WTC11 (cell line): Measurements from ENCODE around the gene ZNF326. TPM values are rescaled to one million over a fixed set of nuclear protein-coding genes. Genes with fewer than 3 reads are reported as not detected.

ENCODE experiments used
- ATAC-seq: fragments of 200-7000 bp; cut with Tn5 transposase; 2 replicates; pipeline ENCODE4 v1.10.0; 2021; ENCODE audit warnings: mild to moderate bottlenecking, moderate library complexity
- CTCF ChIA-PET: fragments of 300-600 bp; sonication (Branson Sonifier 250); formaldehyde crosslinking; loops from one replicate; lab custom pipeline; 2021; ENCODE audit warnings: antibody characterized with exemption; lab: Charles Lee
- POLR2A ChIA-PET: fragments of 350-600 bp; sonication (Branson Sonifier 250); formaldehyde crosslinking; loops from one replicate; lab custom pipeline; 2021; ENCODE audit warnings: antibody characterized with exemption; lab: Charles Lee
- DNase-seq: peaks from one replicate; pipeline ENCODE4 v3.0.0; 2021; ENCODE audit warnings: low spot score
- H3K27ac Mint-ChIP-seq: 2 replicates; pipeline ENCODE4 v1.8.0; 2021; ENCODE audit warnings: mixed read lengths
- H3K27me3 Mint-ChIP-seq: 2 replicates; pipeline ENCODE4 v1.8.0; 2021; ENCODE audit warnings: low read depth, mild to moderate bottlenecking, moderate library complexity, mixed read lengths
- H3K36me3 Mint-ChIP-seq: 2 replicates; pipeline ENCODE4 v1.8.0; 2021; ENCODE audit warnings: mixed read lengths
- H3K4me1 Mint-ChIP-seq: 2 replicates; pipeline ENCODE4 v1.8.0; 2022; ENCODE audit warnings: mixed read lengths
- H3K4me3 Mint-ChIP-seq: 2 replicates; pipeline ENCODE4 v1.8.0; 2021; ENCODE audit warnings: mild to moderate bottlenecking, moderate library complexity, mixed read lengths
- H3K9me3 Mint-ChIP-seq: 2 replicates; pipeline ENCODE4 v1.8.0; 2021; ENCODE audit warnings: mixed read lengths
- MXD4 ChIP-seq: fragments of 250-450 bp; sonication (Bioruptor Pico); IDR thresholded peaks from 2 replicates; pipeline ENCODE4 v1.8.0; 2021; ENCODE audit warnings: mild to moderate bottlenecking, moderate library complexity, borderline replicate concordance
- MYBL2 ChIP-seq: sonication (generic); formaldehyde crosslinking; IDR thresholded peaks from 2 replicates; pipeline ENCODE4 v1.8.1; 2023; ENCODE audit warnings: mild to moderate bottlenecking, moderate library complexity, missing genetic modification reagents
- NFYB ChIP-seq: sonication (generic); formaldehyde crosslinking; conservative IDR thresholded peaks from 2 replicates; pipeline ENCODE4 v1.8.0; 2022; ENCODE audit warnings: low read depth, missing genetic modification reagents
- NR3C1 ChIP-seq: sonication (generic); formaldehyde crosslinking; conservative IDR thresholded peaks from 2 replicates; pipeline ENCODE4 v1.8.1; 2023; ENCODE audit warnings: low read depth, mild to moderate bottlenecking, missing genetic modification reagents
- TP53 ChIP-seq: sonication (generic); formaldehyde crosslinking; IDR thresholded peaks from 2 replicates; pipeline ENCODE4 v1.8.1; 2023; ENCODE audit warnings: mild to moderate bottlenecking, missing genetic modification reagents
- ZBTB21 ChIP-seq: sonication (generic); formaldehyde crosslinking; IDR thresholded peaks from 2 replicates; pipeline ENCODE4 v1.8.1; 2023; ENCODE audit warnings: mild to moderate bottlenecking, missing genetic modification reagents, borderline replicate concordance
- ZNF423 ChIP-seq: fragments of 250-450 bp; sonication (Bioruptor Pico); IDR thresholded peaks from 2 replicates; pipeline ENCODE4 v2.1.2; 2022; ENCODE audit warnings: mild to moderate bottlenecking, moderate library complexity
- total RNA-seq: library from RNA; stranded (reverse); gene quantifications from 3 replicates; pipeline ENCODE4 v1.2.3, GENCODE V29; 2021
- TF ChIP-seq, protein P1 (sequence below): fragments of 250-450 bp; sonication (Bioruptor Pico); IDR thresholded peaks from 2 replicates; pipeline ENCODE4 v2.1.2; 2022; ENCODE audit warnings: mild to moderate bottlenecking, moderate library complexity
- TF ChIP-seq, protein P2 (sequence below): sonication (generic); formaldehyde crosslinking; IDR thresholded peaks from 2 replicates; pipeline ENCODE4 v1.8.0; 2023; ENCODE audit warnings: missing genetic modification reagents, mild to moderate bottlenecking, borderline replicate concordance
- TF ChIP-seq, protein P3 (sequence below): sonication (generic); formaldehyde crosslinking; IDR thresholded peaks from 2 replicates; pipeline ENCODE4 v1.8.1; 2022; ENCODE audit warnings: low read depth, missing genetic modification reagents, borderline replicate concordance
- TF ChIP-seq, protein P4 (sequence below): sonication (generic); formaldehyde crosslinking; IDR thresholded peaks from 2 replicates; pipeline ENCODE4 v1.8.0; 2022; ENCODE audit warnings: mild to moderate bottlenecking, missing genetic modification reagents
- TF ChIP-seq, protein P5 (sequence below): fragments of 250-450 bp; sonication (Bioruptor Pico); IDR thresholded peaks from 2 replicates; pipeline ENCODE4 v1.9.0; 2021; ENCODE audit warnings: mild to moderate bottlenecking

The ZNF326 gene
- total RNA-seq, 1 experiment from 2014 or later, result 32.7 TPM

DNA sequence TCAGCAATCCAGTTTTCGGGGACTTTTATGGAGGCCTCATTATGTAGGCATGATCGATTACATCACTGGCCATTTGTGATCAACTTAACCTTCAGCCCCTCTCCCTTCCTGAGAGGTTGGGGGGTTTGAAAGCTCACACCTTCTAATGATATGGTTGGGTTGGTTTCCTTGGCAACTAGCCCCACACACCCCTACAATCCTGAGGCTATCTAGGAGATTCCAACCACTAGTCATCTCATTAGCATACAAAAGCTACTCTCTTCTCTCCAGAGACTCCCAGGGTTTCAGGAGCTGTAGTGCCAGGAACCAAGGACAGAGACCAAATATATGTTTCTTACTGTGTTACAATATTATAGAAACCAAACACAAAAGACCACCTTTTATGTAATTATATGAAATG, 35.2 kb upstream of the ZNF326 start:
- no peaks in the 10 kb centered on the region; the same call in none of the 2 replicates for H3K27me3 Mint-ChIP-seq
- DNase-seq (no peak), ATAC-seq (peak; percentile 68)
- peaks cover 8% of the 10 kb centered on the region for H3K36me3 Mint-ChIP-seq
- POLR2A ChIA-PET, result no interaction called here
- CTCF ChIA-PET, result interaction anchor here (1.4 kb wide), 1 partner anchor 155 kb away, joined by 4 read pairs; no protein-coding TSS in a partner anchor
- no peak overlapping the region for H3K27ac Mint-ChIP-seq
- no peak overlapping the region for H3K4me3 Mint-ChIP-seq
- H3K9me3 Mint-ChIP-seq, result peaks cover 17% of the 10 kb centered on the region
- peaks cover 20% of the 10 kb centered on the region for H3K4me1 Mint-ChIP-seq
- no peak for TF ChIP-seq NFYB (CRISPR knock-in tag)
- TF ChIP-seq, protein P1, sequence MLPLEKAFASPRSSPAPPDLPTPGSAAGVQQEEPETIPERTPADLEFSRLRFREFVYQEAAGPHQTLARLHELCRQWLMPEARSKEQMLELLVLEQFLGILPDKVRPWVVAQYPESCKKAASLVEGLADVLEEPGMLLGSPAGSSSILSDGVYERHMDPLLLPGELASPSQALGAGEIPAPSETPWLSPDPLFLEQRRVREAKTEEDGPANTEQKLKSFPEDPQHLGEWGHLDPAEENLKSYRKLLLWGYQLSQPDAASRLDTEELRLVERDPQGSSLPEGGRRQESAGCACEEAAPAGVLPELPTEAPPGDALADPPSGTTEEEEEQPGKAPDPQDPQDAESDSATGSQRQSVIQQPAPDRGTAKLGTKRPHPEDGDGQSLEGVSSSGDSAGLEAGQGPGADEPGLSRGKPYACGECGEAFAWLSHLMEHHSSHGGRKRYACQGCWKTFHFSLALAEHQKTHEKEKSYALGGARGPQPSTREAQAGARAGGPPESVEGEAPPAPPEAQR (CRISPR knock-in tag), result no peak

DNA sequence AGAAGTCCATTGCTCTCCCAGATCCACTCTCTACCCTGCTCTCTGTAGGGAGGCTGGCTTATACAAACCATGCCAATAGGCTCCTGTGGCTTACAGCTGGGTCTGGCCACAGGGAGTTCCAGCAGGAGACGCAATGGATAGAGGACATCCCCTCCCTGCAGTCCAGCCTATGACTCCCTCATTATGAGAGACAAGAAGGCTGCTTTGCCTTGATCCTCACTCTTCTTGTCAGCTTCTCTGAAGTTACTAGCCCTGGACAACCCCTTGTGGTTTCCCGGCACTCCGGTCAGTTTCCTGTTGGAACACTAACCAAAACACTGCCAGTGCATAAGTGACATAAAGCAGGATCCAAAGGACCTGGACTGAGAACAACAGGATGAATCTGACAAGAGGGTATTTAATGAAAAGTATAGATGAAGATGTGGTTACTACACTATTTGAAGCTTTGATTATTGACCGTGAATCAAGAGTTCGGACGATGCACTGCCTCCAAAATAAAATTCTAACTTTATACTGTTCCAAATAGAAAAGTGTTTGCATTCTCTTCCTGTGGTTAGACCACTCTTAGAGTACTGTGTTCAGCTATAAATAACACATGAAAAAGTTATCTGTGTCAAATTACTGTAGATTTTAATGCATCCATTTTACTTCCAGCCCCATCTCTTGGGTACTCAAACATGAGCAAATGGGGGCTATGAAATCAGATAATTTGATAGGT, 32.7 kb upstream of the ZNF326 start:
- no peaks in the 10 kb centered on the region; the same call in none of the 2 replicates for H3K27me3 Mint-ChIP-seq
- DNase-seq, result no peak
- ChIA-PET CTCF (no interaction called here), POLR2A (no interaction called here)
- H3K27ac Mint-ChIP-seq, result no peak overlapping the region
- no peak overlapping the region for H3K4me3 Mint-ChIP-seq
- TF ChIP-seq, protein P2, sequence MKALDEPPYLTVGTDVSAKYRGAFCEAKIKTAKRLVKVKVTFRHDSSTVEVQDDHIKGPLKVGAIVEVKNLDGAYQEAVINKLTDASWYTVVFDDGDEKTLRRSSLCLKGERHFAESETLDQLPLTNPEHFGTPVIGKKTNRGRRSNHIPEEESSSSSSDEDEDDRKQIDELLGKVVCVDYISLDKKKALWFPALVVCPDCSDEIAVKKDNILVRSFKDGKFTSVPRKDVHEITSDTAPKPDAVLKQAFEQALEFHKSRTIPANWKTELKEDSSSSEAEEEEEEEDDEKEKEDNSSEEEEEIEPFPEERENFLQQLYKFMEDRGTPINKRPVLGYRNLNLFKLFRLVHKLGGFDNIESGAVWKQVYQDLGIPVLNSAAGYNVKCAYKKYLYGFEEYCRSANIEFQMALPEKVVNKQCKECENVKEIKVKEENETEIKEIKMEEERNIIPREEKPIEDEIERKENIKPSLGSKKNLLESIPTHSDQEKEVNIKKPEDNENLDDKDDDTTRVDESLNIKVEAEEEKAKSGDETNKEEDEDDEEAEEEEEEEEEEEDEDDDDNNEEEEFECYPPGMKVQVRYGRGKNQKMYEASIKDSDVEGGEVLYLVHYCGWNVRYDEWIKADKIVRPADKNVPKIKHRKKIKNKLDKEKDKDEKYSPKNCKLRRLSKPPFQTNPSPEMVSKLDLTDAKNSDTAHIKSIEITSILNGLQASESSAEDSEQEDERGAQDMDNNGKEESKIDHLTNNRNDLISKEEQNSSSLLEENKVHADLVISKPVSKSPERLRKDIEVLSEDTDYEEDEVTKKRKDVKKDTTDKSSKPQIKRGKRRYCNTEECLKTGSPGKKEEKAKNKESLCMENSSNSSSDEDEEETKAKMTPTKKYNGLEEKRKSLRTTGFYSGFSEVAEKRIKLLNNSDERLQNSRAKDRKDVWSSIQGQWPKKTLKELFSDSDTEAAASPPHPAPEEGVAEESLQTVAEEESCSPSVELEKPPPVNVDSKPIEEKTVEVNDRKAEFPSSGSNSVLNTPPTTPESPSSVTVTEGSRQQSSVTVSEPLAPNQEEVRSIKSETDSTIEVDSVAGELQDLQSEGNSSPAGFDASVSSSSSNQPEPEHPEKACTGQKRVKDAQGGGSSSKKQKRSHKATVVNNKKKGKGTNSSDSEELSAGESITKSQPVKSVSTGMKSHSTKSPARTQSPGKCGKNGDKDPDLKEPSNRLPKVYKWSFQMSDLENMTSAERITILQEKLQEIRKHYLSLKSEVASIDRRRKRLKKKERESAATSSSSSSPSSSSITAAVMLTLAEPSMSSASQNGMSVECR (CRISPR knock-in tag), result no peak
- TF ChIP-seq ZNF423 (CRISPR knock-in tag), result no peak
- TF ChIP-seq, protein P3, sequence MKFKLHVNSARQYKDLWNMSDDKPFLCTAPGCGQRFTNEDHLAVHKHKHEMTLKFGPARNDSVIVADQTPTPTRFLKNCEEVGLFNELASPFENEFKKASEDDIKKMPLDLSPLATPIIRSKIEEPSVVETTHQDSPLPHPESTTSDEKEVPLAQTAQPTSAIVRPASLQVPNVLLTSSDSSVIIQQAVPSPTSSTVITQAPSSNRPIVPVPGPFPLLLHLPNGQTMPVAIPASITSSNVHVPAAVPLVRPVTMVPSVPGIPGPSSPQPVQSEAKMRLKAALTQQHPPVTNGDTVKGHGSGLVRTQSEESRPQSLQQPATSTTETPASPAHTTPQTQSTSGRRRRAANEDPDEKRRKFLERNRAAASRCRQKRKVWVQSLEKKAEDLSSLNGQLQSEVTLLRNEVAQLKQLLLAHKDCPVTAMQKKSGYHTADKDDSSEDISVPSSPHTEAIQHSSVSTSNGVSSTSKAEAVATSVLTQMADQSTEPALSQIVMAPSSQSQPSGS (CRISPR knock-in tag), result no peak
- no peak for TF ChIP-seq ZBTB21 (CRISPR knock-in tag)
- TF ChIP-seq TP53 (CRISPR knock-in tag), result no peak
- TF ChIP-seq, all 79 proteins: peak for 0
- ATAC-seq, result no peak
- peaks cover 2% of the 10 kb centered on the region; the same call in 1 of the 2 replicates for H3K4me1 Mint-ChIP-seq
- H3K36me3 Mint-ChIP-seq, result peaks cover 8% of the 10 kb centered on the region
- peaks cover 17% of the 10 kb centered on the region for H3K9me3 Mint-ChIP-seq

DNA sequence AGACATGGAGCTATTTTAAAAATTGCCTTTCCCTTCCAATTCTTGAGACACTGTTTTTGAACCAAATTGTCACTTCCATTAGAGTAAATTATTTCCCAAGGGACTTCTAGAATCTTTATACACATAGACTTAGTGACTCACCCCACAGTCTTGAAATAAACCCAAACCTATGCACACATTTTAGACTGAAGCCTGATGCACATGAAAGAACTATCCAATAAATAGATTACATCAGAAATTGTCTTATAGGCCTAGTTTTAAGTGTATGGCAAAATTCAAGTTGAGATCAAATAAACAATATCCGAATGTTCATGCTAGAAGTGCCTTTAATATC, 32.2 kb upstream of the ZNF326 start:
- Mint-ChIP-seq H3K36me3 (peaks cover 8% of the 10 kb centered on the region), H3K27ac (no peak overlapping the region), H3K4me3 (no peak overlapping the region), H3K4me1 (peaks cover 2% of the 10 kb centered on the region; the same call in 1 of the 2 replicates), H3K27me3 (no peaks in the 10 kb centered on the region; the same call in none of the 2 replicates), H3K9me3 (peaks cover 17% of the 10 kb centered on the region)
- TF ChIP-seq ZBTB21 (CRISPR knock-in tag), result no peak
- TF ChIP-seq, protein P4, sequence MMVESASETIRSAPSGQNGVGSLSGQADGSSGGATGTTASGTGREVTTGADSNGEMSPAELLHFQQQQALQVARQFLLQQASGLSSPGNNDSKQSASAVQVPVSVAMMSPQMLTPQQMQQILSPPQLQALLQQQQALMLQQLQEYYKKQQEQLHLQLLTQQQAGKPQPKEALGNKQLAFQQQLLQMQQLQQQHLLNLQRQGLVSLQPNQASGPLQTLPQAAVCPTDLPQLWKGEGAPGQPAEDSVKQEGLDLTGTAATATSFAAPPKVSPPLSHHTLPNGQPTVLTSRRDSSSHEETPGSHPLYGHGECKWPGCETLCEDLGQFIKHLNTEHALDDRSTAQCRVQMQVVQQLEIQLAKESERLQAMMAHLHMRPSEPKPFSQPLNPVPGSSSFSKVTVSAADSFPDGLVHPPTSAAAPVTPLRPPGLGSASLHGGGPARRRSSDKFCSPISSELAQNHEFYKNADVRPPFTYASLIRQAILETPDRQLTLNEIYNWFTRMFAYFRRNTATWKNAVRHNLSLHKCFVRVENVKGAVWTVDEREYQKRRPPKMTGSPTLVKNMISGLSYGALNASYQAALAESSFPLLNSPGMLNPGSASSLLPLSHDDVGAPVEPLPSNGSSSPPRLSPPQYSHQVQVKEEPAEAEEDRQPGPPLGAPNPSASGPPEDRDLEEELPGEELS (CRISPR knock-in tag), result no peak
- TF ChIP-seq NR3C1 (CRISPR knock-in tag), result no peak
- TF ChIP-seq, protein P5, sequence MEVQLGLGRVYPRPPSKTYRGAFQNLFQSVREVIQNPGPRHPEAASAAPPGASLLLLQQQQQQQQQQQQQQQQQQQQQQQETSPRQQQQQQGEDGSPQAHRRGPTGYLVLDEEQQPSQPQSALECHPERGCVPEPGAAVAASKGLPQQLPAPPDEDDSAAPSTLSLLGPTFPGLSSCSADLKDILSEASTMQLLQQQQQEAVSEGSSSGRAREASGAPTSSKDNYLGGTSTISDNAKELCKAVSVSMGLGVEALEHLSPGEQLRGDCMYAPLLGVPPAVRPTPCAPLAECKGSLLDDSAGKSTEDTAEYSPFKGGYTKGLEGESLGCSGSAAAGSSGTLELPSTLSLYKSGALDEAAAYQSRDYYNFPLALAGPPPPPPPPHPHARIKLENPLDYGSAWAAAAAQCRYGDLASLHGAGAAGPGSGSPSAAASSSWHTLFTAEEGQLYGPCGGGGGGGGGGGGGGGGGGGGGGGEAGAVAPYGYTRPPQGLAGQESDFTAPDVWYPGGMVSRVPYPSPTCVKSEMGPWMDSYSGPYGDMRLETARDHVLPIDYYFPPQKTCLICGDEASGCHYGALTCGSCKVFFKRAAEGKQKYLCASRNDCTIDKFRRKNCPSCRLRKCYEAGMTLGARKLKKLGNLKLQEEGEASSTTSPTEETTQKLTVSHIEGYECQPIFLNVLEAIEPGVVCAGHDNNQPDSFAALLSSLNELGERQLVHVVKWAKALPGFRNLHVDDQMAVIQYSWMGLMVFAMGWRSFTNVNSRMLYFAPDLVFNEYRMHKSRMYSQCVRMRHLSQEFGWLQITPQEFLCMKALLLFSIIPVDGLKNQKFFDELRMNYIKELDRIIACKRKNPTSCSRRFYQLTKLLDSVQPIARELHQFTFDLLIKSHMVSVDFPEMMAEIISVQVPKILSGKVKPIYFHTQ (CRISPR knock-in tag), result no peak
- TF ChIP-seq MXD4 (CRISPR knock-in tag), result no peak
- no peak for TF ChIP-seq MYBL2 (CRISPR knock-in tag)
- POLR2A ChIA-PET, result no interaction called here
- CTCF ChIA-PET, result no interaction called here
- DNase-seq (no peak), ATAC-seq (no peak)
